ENCODE data around the gene PNKD. TPM values are rescaled to one million over a fixed set of nuclear protein-coding genes. Genes with fewer than 3 reads are reported as not detected.

PNKD gene
- total RNA-seq, 4 donors from 2014 or later: 26.1 to 50.4 (median 46.7) TPM

- no peak for TF ChIP-seq CTCF (IDR thresholded peaks at IDR 0.05; ENCODE audit: low read depth)
Measured at GRCh38 chr2:218267259-218267658, 3.1 kb upstream of the PNKD start.

- TF ChIP-seq CTCF (IDR thresholded peaks at IDR 0.05; ENCODE audit: low read depth): no peak
Measured at GRCh38 chr2:218270721-218271486, 585 bp downstream of the PNKD start.

GRCh38 chr2:218271487-218271797 lies 1.1 kb downstream of the PNKD start:
- no peak for TF ChIP-seq CTCF (IDR thresholded peaks at IDR 0.05; ENCODE audit: low read depth)

- TF ChIP-seq CTCF (IDR thresholded peaks at IDR 0.05; ENCODE audit: low read depth): no peak
Measured at GRCh38 chr2:218271865-218272530, 1.7 kb downstream of the PNKD start.

- no peak for TF ChIP-seq CTCF (IDR thresholded peaks at IDR 0.05; ENCODE audit: low read depth)
Measured at GRCh38 chr2:218272531-218273212, 2.4 kb downstream of the PNKD start.

- TF ChIP-seq CTCF (IDR thresholded peaks at IDR 0.05; ENCODE audit: low read depth): no peak
Measured at GRCh38 chr2:218273908-218274249, 3.6 kb downstream of the PNKD start.

- no peak for TF ChIP-seq CTCF (IDR thresholded peaks at IDR 0.05; ENCODE audit: low read depth)
Measured at GRCh38 chr2:218274586-218274985, 4.3 kb downstream of the PNKD start.

Measured in subcutaneous adipose tissue (tissue), 4 donors.